Measurements from ENCODE around the gene KCNAB2. TPM values are rescaled to one million over a fixed set of nuclear protein-coding genes. Genes with fewer than 3 reads are reported as not detected.
"Not testable (repeated sequence)": the region's sequence is repeated elsewhere in the genome, so short reads cannot be mapped to it uniquely, and the experiment has no call there.

KCNAB2 gene
- total RNA-seq, 1 donor from 2014 or later, result 307 TPM

DNA sequence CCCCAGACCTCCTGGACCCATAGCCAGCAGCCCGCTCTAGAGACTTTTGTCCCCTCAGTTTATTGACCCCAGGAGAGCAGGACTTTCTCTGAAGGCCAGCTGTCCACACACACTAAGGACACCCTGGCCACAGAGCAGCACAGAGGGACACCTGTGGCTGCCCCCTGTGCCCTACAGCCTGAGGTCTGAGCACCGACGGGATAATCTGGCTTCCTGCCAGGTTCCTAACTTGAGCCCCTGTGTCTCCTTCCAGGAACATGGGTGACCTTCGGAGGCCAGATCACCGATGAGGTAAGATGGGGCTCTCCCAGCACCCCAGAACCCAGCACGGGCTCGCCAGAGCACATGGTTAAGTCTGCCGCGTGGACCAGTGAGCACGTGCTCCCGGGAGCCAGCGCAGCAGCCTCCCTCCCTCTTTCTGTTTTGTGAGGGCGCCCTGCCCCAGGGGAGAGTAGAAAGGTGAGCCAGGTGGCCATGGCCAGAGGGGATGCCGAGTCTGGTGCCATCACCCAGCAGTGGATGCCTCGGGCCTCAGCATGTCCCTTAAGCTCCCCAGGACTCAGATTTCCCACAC lies 27.9 kb downstream of the KCNAB2 start:
- H3K4me3 Mint-ChIP-seq (ENCODE audit: low read depth), result no peak overlapping the region

DNA sequence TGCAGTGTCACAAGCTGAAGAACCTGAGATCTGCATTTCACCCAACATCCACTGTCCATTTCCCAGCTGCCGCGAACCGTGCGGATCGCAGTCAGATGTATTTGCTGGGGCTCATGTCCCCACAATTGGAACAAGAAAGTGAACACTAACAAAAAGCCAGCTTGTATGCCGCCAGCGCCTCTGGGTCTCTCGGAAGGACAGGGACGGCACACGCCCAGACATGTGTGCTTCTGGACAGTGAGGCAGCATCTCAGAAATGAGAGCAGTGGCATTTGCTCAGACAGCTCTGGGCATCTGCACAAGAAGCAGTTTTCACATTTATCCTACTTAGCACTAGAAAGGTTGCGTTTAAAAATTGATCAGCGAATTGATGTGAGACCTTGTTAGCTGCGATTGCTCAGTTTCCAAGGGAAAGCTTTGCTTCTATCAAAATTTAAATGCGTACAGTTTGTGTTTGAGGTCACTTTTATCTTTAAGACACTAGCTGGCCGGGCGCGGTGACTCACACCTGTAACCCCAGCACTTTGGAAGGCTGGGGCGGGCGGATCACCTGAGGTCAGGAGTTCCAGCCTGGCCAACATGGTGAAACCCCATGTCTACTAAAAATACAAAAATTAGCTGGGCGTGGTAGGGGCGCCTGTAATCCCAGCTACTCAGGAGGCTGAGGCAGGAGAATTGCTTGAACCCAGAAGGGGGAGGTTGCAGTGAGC lies 28.7 kb downstream of the KCNAB2 start:
- no peak overlapping the region for H3K27ac Mint-ChIP-seq
- H3K4me1 Mint-ChIP-seq (ENCODE audit: low read depth), result no peaks in the 10 kb centered on the region
- H3K9me3 Mint-ChIP-seq, result no peaks in the 10 kb centered on the region
- H3K27me3 Mint-ChIP-seq (ENCODE audit: low read depth), result no peaks in the 10 kb centered on the region
- H3K4me3 Mint-ChIP-seq (ENCODE audit: low read depth), result no peak overlapping the region
- H3K36me3 Mint-ChIP-seq (ENCODE audit: low read depth), result peaks cover 51% of the 10 kb centered on the region
- intact Hi-C loops (cut with micrococcal nuclease), result no loop called here
- no peak for DNase-seq (ENCODE audit: low spot score)

More for the DNA sequence above, 27.9 kb downstream of the KCNAB2 start:
- DNase-seq (ENCODE audit: low spot score), result no peak
- Mint-ChIP-seq H3K36me3 (ENCODE audit: low read depth) (peaks cover 52% of the 10 kb centered on the region), H3K9me3 (no peaks in the 10 kb centered on the region), H3K4me1 (ENCODE audit: low read depth) (no peaks in the 10 kb centered on the region), H3K27me3 (ENCODE audit: low read depth) (no peaks in the 10 kb centered on the region), H3K27ac (no peak overlapping the region)
- intact Hi-C loops (cut with micrococcal nuclease), result no loop called here

DNA sequence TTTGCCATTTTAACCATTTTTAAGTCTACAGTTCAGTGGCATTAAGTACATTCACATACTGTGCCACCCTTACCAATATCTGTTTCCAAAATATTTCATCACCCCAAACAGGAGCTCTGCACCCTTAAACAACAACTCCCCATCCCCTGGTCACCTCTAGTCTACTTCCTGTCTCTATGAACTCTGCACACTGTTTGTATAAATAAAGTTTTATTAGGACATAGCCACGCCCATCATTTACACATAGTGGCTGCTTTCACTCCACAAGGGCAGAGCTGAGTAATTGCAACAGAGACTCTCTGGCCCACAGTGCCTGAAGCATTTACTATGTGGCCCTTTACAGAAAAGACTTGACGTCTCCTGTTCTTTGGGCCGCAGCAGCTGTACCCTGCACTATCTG lies 30.1 kb downstream of the KCNAB2 start:
- intact Hi-C loops (cut with micrococcal nuclease), result no loop called here
- no peak for DNase-seq (ENCODE audit: low spot score)
- Mint-ChIP-seq H3K27me3 (ENCODE audit: low read depth) (no peaks in the 10 kb centered on the region), H3K4me1 (ENCODE audit: low read depth) (no peaks in the 10 kb centered on the region), H3K27ac (no peak overlapping the region), H3K4me3 (ENCODE audit: low read depth) (no peak overlapping the region), H3K36me3 (ENCODE audit: low read depth) (peaks cover 57% of the 10 kb centered on the region), H3K9me3 (no peaks in the 10 kb centered on the region)

DNA sequence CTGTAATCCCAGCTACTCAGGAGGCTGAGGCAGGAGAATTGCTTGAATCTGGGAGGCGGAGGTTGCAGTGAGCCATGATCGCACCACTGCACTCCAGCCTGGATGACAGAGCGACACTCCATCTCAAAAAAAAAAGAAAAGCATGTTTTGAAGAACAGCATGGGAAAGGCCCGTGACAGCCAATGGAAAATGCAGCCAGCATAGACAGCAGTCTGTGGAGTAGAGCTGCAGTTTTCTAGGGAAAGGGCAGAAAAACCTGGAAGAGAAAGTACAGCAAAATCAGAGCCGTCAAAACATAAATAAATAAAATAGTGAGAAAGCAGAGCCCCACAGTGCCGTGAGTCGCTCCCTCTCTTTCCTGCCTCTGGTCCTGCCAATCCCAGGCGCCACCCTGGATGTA lies 31.4 kb downstream of the KCNAB2 start:
- H3K4me1 Mint-ChIP-seq (ENCODE audit: low read depth); H3K4me3 Mint-ChIP-seq (ENCODE audit: low read depth); H3K27ac Mint-ChIP-seq; H3K27me3 Mint-ChIP-seq (ENCODE audit: low read depth); DNase-seq (ENCODE audit: low spot score); intact Hi-C loops (cut with micrococcal nuclease); H3K9me3 Mint-ChIP-seq: not testable (repeated sequence)
- H3K36me3 Mint-ChIP-seq (ENCODE audit: low read depth), result peaks cover 64% of the 10 kb centered on the region

DNA sequence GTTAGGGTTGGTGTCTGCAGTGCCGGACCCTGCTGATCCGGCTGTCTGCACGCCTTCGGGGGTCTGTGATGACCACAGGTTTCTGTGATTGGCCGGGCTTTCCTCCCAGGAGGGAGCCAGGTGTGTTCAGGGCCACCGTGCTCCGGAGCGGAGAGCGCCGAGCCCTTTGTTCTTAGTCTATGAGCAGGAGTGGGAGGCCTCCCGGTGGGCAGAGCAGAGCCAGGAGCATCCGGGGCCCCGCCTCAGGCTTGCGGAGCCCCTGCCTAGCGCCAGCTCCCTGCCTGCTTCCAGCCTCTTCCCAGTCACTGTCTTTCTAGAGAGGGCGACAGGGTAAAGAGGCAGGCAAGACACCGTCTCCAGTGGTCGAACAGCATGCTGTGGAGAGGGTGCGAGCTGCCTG lies 31.8 kb downstream of the KCNAB2 start:
- Mint-ChIP-seq H3K4me1 (ENCODE audit: low read depth) (no peaks in the 10 kb centered on the region), H3K27ac (no peak overlapping the region), H3K36me3 (ENCODE audit: low read depth) (peaks cover 66% of the 10 kb centered on the region), H3K9me3 (no peaks in the 10 kb centered on the region), H3K4me3 (ENCODE audit: low read depth) (no peak overlapping the region), H3K27me3 (ENCODE audit: low read depth) (no peaks in the 10 kb centered on the region)
- no peak for DNase-seq (ENCODE audit: low spot score)
- intact Hi-C loops (cut with micrococcal nuclease), result no loop called here

DNA sequence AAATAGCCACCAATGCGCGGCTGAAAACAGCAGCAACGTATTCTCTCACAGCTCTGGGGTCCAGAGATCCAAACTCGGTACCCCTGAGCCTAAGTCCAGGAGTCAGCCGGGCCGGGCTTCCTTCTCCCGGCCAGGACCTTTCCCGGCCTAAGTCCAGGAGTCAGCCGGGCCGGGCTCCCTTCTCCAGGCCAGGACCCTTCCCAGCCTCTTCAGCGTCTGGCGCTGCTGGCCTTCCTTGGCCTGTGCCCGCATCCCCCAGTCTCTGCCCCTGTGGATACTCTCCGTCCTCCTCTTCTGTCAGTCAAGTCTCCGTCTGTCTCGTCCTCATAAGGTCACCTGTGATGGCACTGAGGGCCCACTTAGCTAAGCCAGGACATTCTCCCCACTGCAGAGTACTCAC lies 32.2 kb downstream of the KCNAB2 start:
- Mint-ChIP-seq H3K27me3 (ENCODE audit: low read depth) (no peaks in the 10 kb centered on the region), H3K27ac (peak overlapping the region; percentile 57), H3K9me3 (no peaks in the 10 kb centered on the region), H3K36me3 (ENCODE audit: low read depth) (peaks cover 69% of the 10 kb centered on the region), H3K4me3 (ENCODE audit: low read depth) (no peak overlapping the region), H3K4me1 (ENCODE audit: low read depth) (no peaks in the 10 kb centered on the region)
- no peak for DNase-seq (ENCODE audit: low spot score)
- intact Hi-C loops (cut with micrococcal nuclease), result no loop called here

DNA sequence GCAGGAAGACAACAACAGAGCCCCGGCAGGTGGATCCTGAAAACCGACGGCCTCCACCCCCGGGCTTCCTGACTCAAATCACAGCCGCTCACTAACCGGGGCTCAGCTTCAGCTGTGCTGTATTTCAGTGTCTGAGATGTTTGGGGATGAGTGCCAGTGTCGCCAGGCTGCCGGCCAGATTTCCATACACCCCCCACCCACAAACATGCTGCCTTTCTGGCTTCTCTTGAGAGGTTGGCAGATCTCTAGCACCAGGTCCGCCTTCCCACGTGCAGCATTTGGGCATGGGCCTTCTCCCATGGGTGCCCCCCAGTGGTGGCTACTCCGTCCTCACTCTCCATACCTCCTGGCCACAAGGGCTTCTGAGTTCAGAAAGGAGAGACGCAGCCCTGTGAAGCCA lies 34.8 kb downstream of the KCNAB2 start:
- intact Hi-C loops (cut with micrococcal nuclease), result no loop called here
- Mint-ChIP-seq H3K27ac (no peak overlapping the region), H3K4me3 (ENCODE audit: low read depth) (no peak overlapping the region)

DNA sequence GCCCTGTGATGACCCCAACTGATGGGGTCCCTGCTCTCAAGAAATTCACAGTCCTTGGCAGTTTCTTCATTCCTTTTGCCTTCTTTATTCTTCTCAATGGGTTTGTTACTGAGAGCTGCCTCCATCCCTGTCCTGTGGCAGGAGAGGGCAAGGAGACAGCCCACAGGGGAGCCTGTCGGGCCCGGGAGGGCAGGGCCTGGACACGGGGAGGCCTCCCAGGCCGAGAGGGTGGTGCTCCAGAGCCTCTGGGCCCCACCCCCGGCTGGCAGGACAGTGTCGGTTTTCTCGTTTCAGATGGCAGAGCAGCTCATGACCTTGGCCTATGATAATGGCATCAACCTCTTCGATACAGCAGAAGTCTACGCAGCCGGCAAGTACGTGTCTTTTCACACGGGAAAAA lies 36.2 kb downstream of the KCNAB2 start:
- no peak overlapping the region for H3K27ac Mint-ChIP-seq
- no peaks in the 10 kb centered on the region for H3K4me1 Mint-ChIP-seq (ENCODE audit: low read depth)

More for the DNA sequence above, 34.8 kb downstream of the KCNAB2 start:
- H3K4me1 Mint-ChIP-seq (ENCODE audit: low read depth), result no peaks in the 10 kb centered on the region
- no peak for DNase-seq (ENCODE audit: low spot score)
- no peaks in the 10 kb centered on the region for H3K9me3 Mint-ChIP-seq
- peaks cover 67% of the 10 kb centered on the region for H3K36me3 Mint-ChIP-seq (ENCODE audit: low read depth)
- no peaks in the 10 kb centered on the region for H3K27me3 Mint-ChIP-seq (ENCODE audit: low read depth)

DNA sequence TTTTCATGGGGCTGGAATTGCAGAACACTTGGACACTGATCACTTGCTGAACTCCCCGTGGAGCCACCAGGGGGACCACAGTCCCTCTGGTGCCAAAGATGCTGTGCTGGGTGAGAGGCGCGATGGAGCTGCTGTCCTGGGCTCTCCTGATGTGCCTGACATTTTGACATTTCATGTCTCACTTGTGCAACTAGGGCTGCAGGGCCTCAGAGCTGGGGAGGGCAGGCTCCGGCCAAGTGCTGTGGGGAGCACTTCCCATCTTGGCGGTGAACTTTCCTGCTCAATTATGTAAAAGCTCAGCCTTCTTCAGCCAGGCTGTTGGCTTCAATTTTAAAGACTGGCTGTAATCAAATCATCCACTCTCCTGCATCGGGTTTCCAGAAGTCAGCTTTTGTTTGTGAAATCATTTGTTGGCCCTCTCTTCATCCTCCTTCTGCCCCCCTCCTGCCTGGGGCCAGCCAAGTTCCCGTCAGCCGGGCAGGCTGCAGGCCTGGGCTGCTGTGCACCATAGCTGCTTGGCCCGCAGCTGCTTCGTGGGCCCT lies 36.8 kb downstream of the KCNAB2 start:
- Mint-ChIP-seq H3K4me1 (ENCODE audit: low read depth) (no peaks in the 10 kb centered on the region), H3K27me3 (ENCODE audit: low read depth) (no peaks in the 10 kb centered on the region), H3K9me3 (no peaks in the 10 kb centered on the region), H3K36me3 (ENCODE audit: low read depth) (peaks cover 60% of the 10 kb centered on the region), H3K27ac (no peak overlapping the region), H3K4me3 (ENCODE audit: low read depth) (no peak overlapping the region)
- no peak for DNase-seq (ENCODE audit: low spot score)
- intact Hi-C loops (cut with micrococcal nuclease), result no loop called here

More for the DNA sequence above, 36.2 kb downstream of the KCNAB2 start:
- intact Hi-C loops (cut with micrococcal nuclease), result no loop called here
- no peak for DNase-seq (ENCODE audit: low spot score)
- peaks cover 61% of the 10 kb centered on the region for H3K36me3 Mint-ChIP-seq (ENCODE audit: low read depth)
- no peaks in the 10 kb centered on the region for H3K27me3 Mint-ChIP-seq (ENCODE audit: low read depth)
- H3K4me3 Mint-ChIP-seq (ENCODE audit: low read depth), result no peak overlapping the region
- H3K9me3 Mint-ChIP-seq, result no peaks in the 10 kb centered on the region

DNA sequence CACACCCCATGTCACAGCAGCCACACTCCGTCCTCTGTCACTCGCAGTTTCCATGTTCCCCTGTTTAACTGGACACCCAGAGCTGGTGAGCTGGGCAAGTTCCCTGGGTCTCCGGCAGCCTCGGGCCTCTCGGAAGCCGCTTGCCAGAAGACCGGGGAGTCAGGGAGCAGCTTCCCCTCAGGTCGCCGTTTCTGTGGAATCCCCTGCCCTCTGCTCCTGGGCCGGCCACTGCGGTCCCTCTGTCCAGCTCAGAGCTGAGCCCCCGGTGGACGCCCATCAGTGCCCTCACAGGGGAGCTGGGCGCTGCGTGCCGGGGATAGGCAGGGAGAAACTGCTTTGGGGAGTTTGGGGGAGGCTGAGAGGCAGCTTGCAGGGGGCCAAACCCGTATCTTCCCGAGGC lies 37.7 kb downstream of the KCNAB2 start:
- Mint-ChIP-seq H3K4me1 (ENCODE audit: low read depth) (no peaks in the 10 kb centered on the region), H3K9me3 (no peaks in the 10 kb centered on the region), H3K27me3 (ENCODE audit: low read depth) (no peaks in the 10 kb centered on the region), H3K4me3 (ENCODE audit: low read depth) (no peak overlapping the region), H3K27ac (no peak overlapping the region), H3K36me3 (ENCODE audit: low read depth) (peaks cover 59% of the 10 kb centered on the region)
- DNase-seq (ENCODE audit: low spot score), result no peak
- intact Hi-C loops (cut with micrococcal nuclease), result no loop called here

DNA sequence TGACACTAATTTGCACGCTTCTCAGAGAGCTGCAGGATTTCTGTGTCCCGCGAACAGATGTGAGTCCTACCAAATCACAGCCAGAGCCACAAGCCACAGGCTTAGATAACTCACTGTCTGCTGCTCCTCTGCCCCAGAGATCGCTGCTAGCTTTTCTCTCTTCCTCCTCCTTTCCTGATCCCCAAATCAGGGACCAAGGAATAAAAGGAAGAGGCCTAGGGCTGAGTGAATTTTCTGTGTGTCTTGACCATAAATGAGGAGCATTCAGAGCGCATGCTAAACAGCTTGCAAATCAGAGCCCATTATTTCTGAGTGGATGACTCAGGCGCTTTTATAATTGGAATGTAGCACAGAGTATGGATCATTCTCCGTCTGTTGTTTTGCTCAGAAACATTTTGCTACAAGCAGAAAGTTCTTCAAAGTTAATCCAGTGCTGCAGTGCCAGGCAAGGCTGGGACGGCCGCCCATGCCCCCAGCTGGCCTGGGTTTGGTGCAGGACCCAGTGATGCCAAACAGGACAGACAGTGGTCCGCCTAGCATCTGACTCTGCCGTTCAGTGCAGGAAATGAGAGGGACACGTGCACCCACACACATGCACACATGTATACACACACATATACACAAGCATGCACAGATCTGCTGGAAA lies 38.2 kb downstream of the KCNAB2 start:
- H3K27me3 Mint-ChIP-seq (ENCODE audit: low read depth), result no peaks in the 10 kb centered on the region
- H3K4me1 Mint-ChIP-seq (ENCODE audit: low read depth), result no peaks in the 10 kb centered on the region
- H3K36me3 Mint-ChIP-seq (ENCODE audit: low read depth), result peaks cover 53% of the 10 kb centered on the region
- no peak for DNase-seq (ENCODE audit: low spot score)
- intact Hi-C loops (cut with micrococcal nuclease), result no loop called here
- H3K4me3 Mint-ChIP-seq (ENCODE audit: low read depth), result no peak overlapping the region
- no peak overlapping the region for H3K27ac Mint-ChIP-seq
- H3K9me3 Mint-ChIP-seq, result no peaks in the 10 kb centered on the region

DNA sequence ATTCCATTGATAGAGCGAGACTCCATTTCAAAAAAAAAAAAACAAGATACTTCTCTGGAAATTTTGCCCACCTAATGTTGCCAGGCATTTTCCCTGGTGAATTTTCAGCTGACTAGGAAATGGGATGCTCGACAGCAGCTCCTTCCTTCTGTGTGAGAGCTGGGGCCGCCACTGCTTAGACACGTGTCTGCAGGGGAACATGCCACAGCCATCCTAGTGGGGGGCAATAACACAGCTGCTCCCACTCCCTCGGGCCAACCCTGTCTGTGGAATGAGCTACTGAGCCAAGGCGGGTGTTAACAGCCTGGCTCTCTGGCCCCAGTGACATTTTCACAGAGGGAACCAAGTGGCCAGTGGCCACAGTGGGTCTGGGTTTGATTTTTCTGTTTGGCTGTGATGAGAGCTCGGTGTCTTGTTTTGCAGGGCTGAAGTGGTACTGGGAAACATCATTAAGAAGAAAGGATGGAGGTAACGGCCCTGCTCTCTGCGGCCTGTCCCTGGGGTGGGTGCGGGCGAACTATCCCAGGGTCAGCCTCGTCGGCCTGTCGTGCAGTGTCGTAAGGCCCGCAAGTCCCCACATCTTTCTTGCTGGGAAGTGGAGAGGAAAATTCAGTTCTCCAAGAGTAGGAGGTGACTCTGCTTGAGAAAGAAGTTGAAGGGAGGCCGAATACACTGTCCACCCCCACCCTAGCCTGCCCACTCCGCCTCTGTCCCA lies 39.2 kb downstream of the KCNAB2 start:
- Mint-ChIP-seq H3K36me3 (ENCODE audit: low read depth) (peaks cover 52% of the 10 kb centered on the region), H3K4me3 (ENCODE audit: low read depth) (no peak overlapping the region), H3K27ac (no peak overlapping the region), H3K9me3 (no peaks in the 10 kb centered on the region), H3K4me1 (ENCODE audit: low read depth) (no peaks in the 10 kb centered on the region), H3K27me3 (ENCODE audit: low read depth) (no peaks in the 10 kb centered on the region)
- no peak for DNase-seq (ENCODE audit: low spot score)
- intact Hi-C loops (cut with micrococcal nuclease), result no loop called here

DNA sequence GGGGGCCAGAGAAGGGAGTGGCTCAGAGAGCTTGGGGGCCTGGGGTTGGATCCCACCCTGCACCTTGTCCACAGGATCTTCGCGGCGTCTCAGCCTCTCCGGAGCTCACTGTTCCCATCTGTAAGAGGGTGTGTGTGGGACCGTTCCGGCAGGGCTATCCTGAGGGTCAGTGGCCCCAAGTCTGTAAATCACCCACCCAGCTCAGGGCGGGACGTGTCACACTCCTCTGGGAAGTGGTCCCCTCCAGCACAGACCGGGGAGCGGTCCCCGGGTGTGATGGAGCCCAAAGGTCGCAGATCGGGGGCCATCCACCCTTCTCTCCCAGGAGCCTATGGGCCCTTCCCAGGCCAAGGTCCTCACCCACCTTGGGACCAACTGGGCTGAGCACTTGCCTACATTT lies 40.0 kb downstream of the KCNAB2 start:
- no peak overlapping the region for H3K4me3 Mint-ChIP-seq (ENCODE audit: low read depth)
- no peak overlapping the region for H3K27ac Mint-ChIP-seq
- DNase-seq (ENCODE audit: low spot score), result no peak
- peaks cover 51% of the 10 kb centered on the region for H3K36me3 Mint-ChIP-seq (ENCODE audit: low read depth)
- H3K27me3 Mint-ChIP-seq (ENCODE audit: low read depth), result no peaks in the 10 kb centered on the region
- H3K4me1 Mint-ChIP-seq (ENCODE audit: low read depth), result no peaks in the 10 kb centered on the region
- intact Hi-C loops (cut with micrococcal nuclease), result no loop called here
- no peaks in the 10 kb centered on the region for H3K9me3 Mint-ChIP-seq

Data from activated T-helper 2 cell treated with anti-CD3 and anti-CD28 coated beads, Interferon-gamma antibody, Interleukin-2, Interleukin-4, amounts not matched to agents 10 μg/mL and 5 μg/mL and 100 μg/mL, durations not matched to agents 14 hours and 24 hours and 36 hours (primary cell).